Testis (tissue), 3 donors: Measurements from ENCODE around the gene PKD2L1. TPM values are rescaled to one million over a fixed set of nuclear protein-coding genes. Genes with fewer than 3 reads are reported as not detected.
A peak's percentile ranks its signal among the peaks of the same experiment; 100 is the strongest.

Source experiments
- DNase-seq: peaks from one replicate; pipeline ENCODE4 v3.0.0-alpha.2; 2019
- H3K27ac ChIP-seq, 2 donors: fragments of 200-600 bp; sonication (generic); one replicate each; pipeline ENCODE4 v1.5.1; 2019
- H3K27me3 ChIP-seq: fragments of 200-600 bp; sonication (generic); one replicate; pipeline ENCODE4 v1.5.1; 2019
- H3K36me3 ChIP-seq: fragments of 200-600 bp; sonication (generic); one replicate; pipeline ENCODE4 v1.5.1; 2017; ENCODE audit warnings: low read depth; ENCODE audit errors: missing control alignments
- H3K4me1 ChIP-seq: fragments of 200-600 bp; sonication (generic); one replicate; pipeline ENCODE4 v1.5.1; 2019
- H3K4me3 ChIP-seq, 2 donors: fragments of 200-600 bp; sonication (generic); one replicate each; pipeline ENCODE4 v1.5.1; 2017 to 2019
- H3K9me3 ChIP-seq: fragments of 200-600 bp; sonication (generic); one replicate; pipeline ENCODE4 v1.5.1; 2017
- POLR2A ChIP-seq: fragments of 450-650 bp; IDR thresholded peaks from one replicate; pipeline ENCODE4 v1.6.1; 2017; ENCODE audit warnings: antibody characterized with exemption, mild to moderate bottlenecking, moderate library complexity
- WGBS, 2 donors: methylation state at CpG; one replicate each; pipeline ENCODE4 v1.1.5; 2018; 5-methylcytosine and 5-hydroxymethylcytosine counted together
- intact Hi-C: fragments of 100-400 bp; cut with DNase I; formaldehyde crosslinking; loops from one replicate; pipeline ENCODE4 v1.15.1; 2023; ENCODE audit warnings: low total_unique reads
- polyA plus RNA-seq: library from polyadenylated mRNA; stranded (reverse); fragments of 350-450 nt; fragmentation: Illumina TruSeq; extraction: RNeasy Lipid Tissue Mini Kit (QIAGEN cat#74804); gene quantifications from one replicate; pipeline ENCODE4 v1.2.3, GENCODE V29; 2014; ENCODE audit warnings: low read depth, low replicate concordance; ENCODE audit not compliant: insufficient read depth
- total RNA-seq, 2 donors: library from RNA; depleted of rRNA; stranded (reverse); fragments of >200 nt; gene quantifications; one replicate each; pipeline ENCODE4 v1.2.3, GENCODE V29; 2016
- TF ChIP-seq, protein P1 (sequence below), 3 experiments: fragments of 450-650 bp in 2 of 3; fragments of 200-600 bp in 1 of 3; sonication (generic) in 1 of 3; IDR thresholded peaks; one replicate each; pipeline ENCODE4 v1.5.1; 2016 to 2019; ENCODE audit warnings: antibody characterized with exemption in 3 of 3, mild to moderate bottlenecking in 2 of 3, moderate library complexity in 1 of 3

Gene PKD2L1
- total and polyA plus RNA-seq, 3 donors from 2014 or later = 0.99 to 4.7 (median 1.6) TPM

DNA sequence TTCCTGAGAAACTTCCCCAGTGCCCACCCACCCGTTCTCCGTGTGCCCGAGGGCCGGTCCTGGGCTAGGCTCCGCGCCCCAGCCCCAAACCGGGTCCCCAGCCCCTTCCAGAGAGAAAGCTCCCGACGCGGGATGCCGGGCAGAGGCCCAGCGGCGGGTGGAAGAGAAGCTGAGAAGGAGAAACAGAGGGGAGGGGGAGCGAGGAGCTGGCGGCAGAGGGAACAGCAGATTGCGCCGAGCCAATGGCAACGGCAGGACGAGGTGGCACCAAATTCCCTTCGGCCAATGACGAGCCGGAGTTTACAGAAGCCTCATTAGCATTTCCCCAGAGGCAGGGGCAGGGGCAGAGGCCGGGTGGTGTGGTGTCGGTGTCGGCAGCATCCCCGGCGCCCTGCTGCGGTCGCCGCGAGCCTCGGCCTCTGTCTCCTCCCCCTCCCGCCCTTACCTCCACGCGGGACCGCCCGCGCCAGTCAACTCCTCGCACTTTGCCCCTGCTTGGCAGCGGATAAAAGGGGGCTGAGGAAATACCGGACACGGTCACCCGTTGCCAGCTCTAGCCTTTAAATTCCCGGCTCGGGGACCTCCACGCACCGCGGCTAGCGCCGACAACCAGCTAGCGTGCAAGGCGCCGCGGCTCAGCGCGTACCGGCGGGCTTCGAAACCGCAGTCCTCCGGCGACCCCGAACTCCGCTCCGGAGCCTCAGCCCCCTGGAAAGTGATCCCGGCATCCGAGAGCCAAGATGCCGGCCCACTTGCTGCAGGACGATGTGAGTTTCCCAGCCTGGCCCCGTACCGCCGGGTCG lies 16.9 kb upstream of the PKD2L1 start, which contains the start of gene SCD:
Gene SCD, plus strand, starts transcription at position 469 of the 803 bp plus-strand sequence. Its CDS starts 272 bp downstream, at position 741.
- Histone ChIP-seq H3K9me3 (no peaks in the 10 kb centered on the region), H3K4me3 (peak within 1 kb of the TSS; percentile 58 to 80), H3K4me1 (peaks cover 15% of the 10 kb centered on the region), H3K27ac (peak within 1 kb of the TSS; percentile 20 to 58), H3K27me3 (no peaks in the 10 kb centered on the region), H3K36me3 (no peaks in the 10 kb centered on the region)
- no peak for TF ChIP-seq POLR2A
- TF ChIP-seq, protein P1, sequence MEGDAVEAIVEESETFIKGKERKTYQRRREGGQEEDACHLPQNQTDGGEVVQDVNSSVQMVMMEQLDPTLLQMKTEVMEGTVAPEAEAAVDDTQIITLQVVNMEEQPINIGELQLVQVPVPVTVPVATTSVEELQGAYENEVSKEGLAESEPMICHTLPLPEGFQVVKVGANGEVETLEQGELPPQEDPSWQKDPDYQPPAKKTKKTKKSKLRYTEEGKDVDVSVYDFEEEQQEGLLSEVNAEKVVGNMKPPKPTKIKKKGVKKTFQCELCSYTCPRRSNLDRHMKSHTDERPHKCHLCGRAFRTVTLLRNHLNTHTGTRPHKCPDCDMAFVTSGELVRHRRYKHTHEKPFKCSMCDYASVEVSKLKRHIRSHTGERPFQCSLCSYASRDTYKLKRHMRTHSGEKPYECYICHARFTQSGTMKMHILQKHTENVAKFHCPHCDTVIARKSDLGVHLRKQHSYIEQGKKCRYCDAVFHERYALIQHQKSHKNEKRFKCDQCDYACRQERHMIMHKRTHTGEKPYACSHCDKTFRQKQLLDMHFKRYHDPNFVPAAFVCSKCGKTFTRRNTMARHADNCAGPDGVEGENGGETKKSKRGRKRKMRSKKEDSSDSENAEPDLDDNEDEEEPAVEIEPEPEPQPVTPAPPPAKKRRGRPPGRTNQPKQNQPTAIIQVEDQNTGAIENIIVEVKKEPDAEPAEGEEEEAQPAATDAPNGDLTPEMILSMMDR (IDR thresholded peaks at IDR 0.05) = no peak
- intact Hi-C loops = no loop called here
- peak; percentile 94 for DNase-seq
- WGBS, 2 donors = 1% methylated on average over 45 to 70 of the region's 73 CpGs

DNA sequence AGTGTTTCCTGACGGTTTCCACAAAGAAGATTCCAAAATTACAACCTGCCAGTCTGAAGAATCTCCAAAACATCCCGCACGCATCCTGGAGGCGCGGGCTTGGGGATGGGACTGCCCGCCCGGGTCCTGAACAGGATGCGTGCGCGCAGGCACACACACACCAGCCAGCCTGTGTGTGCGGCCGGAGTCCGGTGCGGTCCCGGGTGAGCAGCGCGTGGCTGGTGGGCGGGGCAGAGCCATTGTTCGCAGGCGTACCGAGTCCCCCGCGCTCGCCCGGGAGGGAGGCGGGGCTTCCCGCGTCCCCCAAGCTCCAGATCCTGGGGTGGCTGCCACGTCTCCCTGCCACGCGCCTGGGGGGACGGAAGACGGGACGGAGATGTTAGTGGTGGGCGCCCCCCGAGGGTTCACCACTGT lies 16.3 kb upstream of the PKD2L1 start:
- Histone ChIP-seq H3K36me3 (no peaks in the 10 kb centered on the region), H3K4me1 (peaks cover 11% of the 10 kb centered on the region), H3K27ac (peak overlapping the region; percentile 20 to 58), H3K4me3 (peak overlapping the region; percentile 58 to 80), H3K9me3 (no peaks in the 10 kb centered on the region), H3K27me3 (no peaks in the 10 kb centered on the region)
- DNase-seq = peak; percentile 81
- no peak for TF ChIP-seq POLR2A
- TF ChIP-seq, protein P1 (IDR thresholded peaks at IDR 0.05) = no peak
- 0 to 3% methylated on average over 5 to 28 of the region's 36 CpGs for WGBS, 2 donors
- intact Hi-C loops = no loop called here

DNA sequence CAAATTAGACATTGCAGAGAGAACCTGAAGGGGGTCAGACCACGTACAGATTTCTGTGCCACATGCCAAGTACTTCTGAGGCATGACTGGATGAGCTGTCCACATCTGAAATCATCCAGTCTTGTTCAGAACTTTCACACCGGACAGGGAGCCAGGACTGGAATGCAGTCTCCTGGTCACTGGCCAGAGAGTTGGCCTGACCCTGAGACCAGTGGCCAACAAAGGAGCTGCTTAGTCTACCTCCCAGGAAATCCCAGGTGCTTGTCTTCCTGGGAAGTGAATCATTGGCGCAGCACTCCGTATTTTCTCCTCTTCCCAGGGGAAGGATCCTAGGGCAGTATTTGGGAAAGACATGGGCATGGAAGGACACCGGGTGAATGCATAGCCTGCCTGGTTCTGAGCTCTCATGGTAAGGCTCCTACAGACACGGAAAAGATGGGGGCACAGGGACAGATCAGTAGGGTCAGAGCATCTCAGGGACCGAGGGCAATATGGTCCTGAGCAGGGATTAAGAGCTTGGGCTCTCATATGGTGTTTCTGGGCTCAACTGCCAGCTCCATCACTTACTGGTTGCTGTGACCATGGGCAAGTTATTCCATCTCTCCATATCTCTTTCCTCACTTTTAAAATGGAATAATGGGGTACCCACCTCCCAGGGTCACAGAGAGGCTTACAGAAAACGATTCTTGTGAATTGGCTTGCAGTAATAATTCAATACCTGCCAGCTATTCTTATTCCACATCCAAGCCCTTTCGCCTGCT lies 15.7 kb upstream of the PKD2L1 start:
- no peak for TF ChIP-seq POLR2A
- TF ChIP-seq, protein P1 (IDR thresholded peaks at IDR 0.05) = no peak
- peak overlapping the region in 1 of 2 donors; percentile 58 for H3K27ac ChIP-seq
- H3K27me3 ChIP-seq = no peaks in the 10 kb centered on the region
- H3K4me1 ChIP-seq = peaks cover 11% of the 10 kb centered on the region
- H3K36me3 ChIP-seq = no peaks in the 10 kb centered on the region
- intact Hi-C loops = no loop called here
- WGBS, 2 donors = 37 to 39% methylated on average over 9 of the region's 9 CpGs
- no peaks in the 10 kb centered on the region for H3K9me3 ChIP-seq
- peak overlapping the region; percentile 58 to 80 for H3K4me3 ChIP-seq
- DNase-seq = peak; percentile 57

DNA sequence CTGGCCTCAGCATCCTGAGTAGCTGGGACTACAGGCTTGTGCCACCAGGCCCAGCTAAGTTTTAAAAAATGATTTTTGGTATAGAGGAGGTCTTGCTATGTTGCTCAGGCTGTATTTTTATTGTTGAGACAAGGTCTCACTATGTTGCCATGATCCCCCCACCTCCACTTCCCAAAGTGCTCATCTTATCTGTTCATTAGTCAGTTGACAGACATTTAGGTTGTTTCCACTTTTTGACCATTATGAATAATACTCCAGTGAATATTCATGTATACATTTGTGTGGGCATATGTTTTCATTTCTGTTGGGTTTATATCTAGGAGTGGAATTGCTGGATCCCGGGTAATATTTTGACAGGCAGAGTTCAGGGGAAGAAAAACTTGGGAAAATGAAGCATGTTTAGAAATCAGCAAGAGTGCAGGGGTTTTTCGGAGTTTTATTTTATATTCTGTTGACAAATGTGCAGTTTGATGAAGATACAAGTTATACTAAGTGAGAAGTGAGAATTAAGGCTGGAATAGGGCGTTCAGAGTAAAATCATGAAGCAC lies 14.3 kb upstream of the PKD2L1 start:
- no peak for TF ChIP-seq POLR2A
- TF ChIP-seq, protein P1 (IDR thresholded peaks at IDR 0.05) = no peak
- H3K36me3 ChIP-seq = no peaks in the 10 kb centered on the region
- no peak for DNase-seq
- no peak overlapping the region for H3K4me3 ChIP-seq
- H3K27me3 ChIP-seq = no peaks in the 10 kb centered on the region
- no peak overlapping the region for H3K27ac ChIP-seq
- 75 to 77% methylated on average over 3 of the region's 3 CpGs for WGBS, 2 donors
- no peaks in the 10 kb centered on the region for H3K9me3 ChIP-seq
- intact Hi-C loops = loop anchor here (5.0 kb wide), 1 partner anchor 88 kb away; no protein-coding TSS in a partner anchor
- peaks cover 11% of the 10 kb centered on the region for H3K4me1 ChIP-seq
